ENCODE measurements around the gene SLC22A23.

The SLC22A23 gene

GRCh38 chr6:3293271-3294155, 163.3 kb downstream of the SLC22A23 start:
- no peak for DNase-seq

DNA sequence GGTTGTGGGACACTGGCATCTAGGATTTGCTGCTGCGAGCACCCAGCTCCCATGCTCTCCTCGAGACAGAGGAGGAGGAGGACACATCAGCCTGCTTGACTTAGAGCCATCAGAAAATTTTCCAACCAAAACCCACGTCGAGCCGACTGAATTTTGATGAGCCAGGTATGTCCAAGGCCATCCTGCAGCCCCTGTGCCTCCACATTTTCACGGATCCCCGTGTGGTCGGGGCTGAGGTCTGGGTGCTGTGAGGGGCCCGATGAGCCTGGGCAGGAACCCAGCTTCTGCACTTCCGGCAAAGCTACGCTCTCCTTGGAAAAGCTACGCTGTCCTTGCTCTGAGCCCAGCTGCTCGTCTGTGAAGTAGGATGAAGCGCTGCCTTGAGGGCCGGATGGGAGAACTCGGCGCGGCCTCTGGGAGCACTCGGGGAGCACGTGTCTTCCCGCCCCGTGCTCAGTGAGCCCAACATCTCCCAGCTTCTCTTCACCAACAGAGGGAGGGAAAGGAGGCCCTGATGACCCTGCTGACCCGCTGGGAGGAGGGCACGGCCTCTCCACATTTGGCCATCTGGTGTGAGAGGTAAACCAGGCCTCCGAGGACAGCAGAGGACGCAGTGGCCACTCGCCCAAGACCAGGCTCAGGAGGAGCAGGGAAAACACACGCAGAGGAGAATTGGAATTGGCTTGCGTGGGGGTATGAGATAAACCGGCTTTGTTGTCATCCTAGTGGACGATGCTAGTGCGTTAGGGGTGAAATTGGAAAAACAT, 164.2 kb downstream of the SLC22A23 start:
- DNase-seq, result no peak

GRCh38 chr6:3291987-3292386, 164.9 kb downstream of the SLC22A23 start:
- no peak for DNase-seq

DNA sequence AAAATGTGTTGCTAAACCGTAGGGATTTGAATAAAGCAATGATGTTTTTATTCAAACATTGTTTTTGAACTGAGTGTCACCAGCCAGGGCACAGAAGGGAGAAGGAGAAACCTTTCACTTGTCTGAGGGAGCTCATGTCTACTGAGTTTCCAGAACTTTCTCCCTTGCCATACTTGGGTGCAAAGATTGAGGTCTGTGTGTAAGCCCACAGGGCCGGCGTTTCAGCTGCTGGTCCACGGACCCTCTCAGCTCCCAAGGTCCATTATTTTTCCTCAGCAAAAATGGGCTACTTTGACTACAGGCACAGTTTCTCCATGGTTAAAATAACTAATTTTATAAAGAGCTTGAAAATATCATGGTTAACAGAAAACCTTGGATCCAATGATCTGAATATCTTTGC, 165.5 kb downstream of the SLC22A23 start:
- DNase-seq, result no peak

GRCh38 chr6:3290931-3291211, 166.0 kb downstream of the SLC22A23 start:
- no peak for DNase-seq

- no peak for DNase-seq
Measured at GRCh38 chr6:3290149-3290930, 166.5 kb downstream of the SLC22A23 start.

DNA sequence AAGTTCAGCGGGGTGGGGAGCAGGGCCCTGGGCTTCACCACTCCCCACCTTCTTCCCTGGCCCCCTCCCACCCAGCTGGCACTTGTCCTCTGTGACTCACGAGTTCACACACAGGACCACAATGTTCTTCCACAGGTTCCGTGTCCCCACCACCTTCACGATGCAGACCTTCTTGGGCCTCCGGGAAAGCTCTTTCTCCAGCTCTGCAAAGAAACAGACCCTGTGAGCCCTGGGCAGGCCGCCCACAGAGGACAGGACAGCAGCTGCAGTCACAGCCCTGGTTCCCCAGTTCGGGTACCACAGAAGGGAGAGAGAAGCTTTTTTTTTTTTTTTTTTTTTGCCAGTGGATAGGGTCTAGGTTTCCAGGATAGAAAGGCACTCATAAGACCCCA, 167.2 kb downstream of the SLC22A23 start:
- no peak for DNase-seq

GRCh38 chr6:3288711-3289663, 167.9 kb downstream of the SLC22A23 start:
- no peak for DNase-seq

DNA sequence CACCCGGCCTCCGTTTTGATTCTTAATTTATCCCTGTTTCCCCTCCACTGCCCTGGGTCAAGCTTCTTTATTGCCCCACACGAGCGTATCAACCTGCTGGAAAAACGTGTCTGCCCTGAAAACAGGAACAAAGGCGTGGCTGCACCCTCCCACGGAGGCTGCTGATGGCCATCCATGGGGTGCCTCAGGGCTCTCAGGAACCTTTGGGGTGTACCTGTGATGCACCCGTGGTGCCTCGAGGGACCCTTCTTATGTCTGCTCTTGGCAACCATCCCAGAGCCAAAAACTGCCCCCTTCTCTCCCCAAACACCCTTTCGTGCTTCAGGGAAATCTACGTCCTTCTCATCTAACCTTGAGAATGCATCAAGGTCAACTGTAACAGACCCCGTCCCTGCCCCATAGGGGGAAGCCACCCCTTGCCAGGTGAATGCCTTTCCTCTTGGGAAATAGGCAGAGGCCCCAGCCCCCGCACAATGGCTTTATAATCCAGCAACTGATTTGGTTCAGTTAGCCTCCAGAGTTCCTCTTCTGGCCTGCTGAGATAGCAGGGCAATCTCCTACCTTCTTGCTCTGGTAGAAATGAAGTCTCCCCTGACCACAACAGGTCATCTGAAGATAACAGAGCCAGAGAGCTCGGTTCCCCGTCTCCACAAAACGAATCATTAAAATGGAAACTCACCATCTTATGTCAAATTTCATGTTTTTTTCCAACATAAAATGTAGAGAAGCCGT, 168.7 kb downstream of the SLC22A23 start:
- DNase-seq, result no peak

DNA sequence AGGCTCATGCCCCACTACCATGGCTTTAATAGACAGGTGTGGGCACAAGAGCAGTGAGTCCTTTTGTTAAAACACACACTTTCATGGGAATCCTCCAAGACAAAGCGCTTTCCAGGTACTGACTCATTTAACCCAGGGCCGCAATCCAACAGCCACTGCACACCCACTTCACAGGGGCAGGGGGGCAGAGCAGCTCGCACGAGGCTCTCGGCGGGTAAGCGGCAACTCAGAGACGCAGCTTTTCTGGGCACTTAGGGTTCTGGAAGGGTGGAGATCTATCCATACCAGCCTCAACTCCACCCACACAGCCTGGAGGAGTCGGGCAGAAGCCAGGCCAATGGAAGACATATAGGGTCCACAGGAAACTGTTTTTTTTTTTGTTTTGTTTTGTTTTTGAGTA, 169.5 kb downstream of the SLC22A23 start:
- DNase-seq, result no peak

DNA sequence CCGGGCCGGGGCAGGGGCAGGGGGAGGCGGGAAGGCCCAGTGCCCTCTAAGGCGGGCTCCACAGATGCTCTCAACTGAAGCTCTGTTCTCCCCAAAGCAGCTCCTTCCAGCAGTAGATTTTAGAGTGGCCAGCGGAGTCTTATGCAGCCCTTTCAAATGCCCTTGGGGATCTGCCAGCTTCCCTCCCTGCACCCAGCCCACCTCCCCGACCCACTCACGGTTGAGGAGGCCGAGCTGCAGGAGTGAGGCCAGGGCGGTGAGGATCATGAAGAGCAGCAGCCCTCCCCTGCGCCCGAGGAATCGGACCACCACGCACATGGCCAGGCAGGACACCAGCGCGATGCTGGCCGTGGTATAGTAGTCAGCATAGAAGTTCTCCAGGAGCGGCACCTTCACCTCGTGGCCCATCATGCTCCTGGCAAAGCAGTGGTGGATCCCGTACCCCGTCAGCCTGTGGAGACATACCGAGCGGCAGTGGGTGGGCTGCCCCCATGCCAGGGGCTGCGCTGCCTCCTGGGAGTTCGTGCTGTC, 170.1 kb downstream of the SLC22A23 start:
- no peak for DNase-seq

DNA sequence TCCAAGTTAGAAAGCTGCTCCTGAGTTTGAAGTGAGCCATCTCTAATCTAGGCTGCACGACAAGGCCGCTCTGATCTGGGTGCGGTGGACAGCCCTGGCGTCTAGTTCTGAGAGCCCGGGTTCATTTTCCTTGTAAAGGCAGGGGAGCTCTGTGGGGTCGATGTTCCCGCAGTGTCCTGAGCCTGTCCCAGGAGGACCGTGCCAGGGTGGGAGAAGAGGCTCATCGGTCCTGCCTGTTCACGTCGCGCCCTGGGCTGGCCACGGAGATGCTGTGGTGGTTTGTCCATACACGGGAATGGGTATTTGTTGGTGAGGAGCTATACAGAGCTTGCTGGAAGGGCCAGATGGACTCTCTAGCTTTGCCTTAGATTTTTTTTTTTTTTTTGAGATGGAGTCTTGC, 171.1 kb downstream of the SLC22A23 start:
- DNase-seq, result no peak

- no peak for DNase-seq
Measured at GRCh38 chr6:3285049-3285639, 171.7 kb downstream of the SLC22A23 start.

GRCh38 chr6:3284436-3284876, 172.4 kb downstream of the SLC22A23 start:
- DNase-seq, result peak; percentile 85

GRCh38 chr6:3283641-3284435, 173.0 kb downstream of the SLC22A23 start:
- no peak for DNase-seq

DNA sequence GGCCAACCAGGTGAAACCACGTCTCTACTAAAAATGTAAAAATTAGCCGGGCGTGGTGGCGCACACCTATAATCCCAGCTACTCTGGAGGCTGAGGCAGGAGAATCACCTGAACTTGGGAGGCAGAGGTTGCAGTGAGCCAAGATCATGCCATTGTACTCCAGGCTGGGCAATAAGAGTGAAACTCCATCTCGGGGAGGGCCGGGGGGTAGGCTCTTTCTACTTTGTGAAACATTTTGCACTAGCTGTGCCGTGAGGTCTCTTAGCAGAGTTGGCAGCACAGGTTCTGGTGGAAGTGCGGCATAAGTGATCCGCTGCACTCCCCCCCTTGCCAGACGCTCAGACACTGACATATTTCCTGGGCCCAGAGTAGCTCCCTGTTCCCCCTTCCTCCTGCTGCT, 173.6 kb downstream of the SLC22A23 start:
- DNase-seq, result no peak

GRCh38 chr6:3282476-3283236, 174.2 kb downstream of the SLC22A23 start:
- no peak for DNase-seq

GRCh38 chr6:3281631-3282475, 175.0 kb downstream of the SLC22A23 start:
- no peak for DNase-seq
